Measurements from ENCODE around the gene MAMDC4.
A peak's percentile ranks its signal among the peaks of the same experiment; 100 is the strongest.
"Not testable (repeated sequence)": the region's sequence is repeated elsewhere in the genome, so short reads cannot be mapped to it uniquely, and the experiment has no call there.

- peak; percentile 51 for TF ChIP-seq CTCF (IDR thresholded peaks at IDR 0.05; ENCODE audit: insufficient read depth, low read depth, low read length)
- TF ChIP-seq EZH2 (IDR thresholded peaks at IDR 0.05; ENCODE audit: insufficient read depth, low read length): not testable (repeated sequence)
Measured at GRCh38 chr9:136842380-136842948, 9.7 kb upstream of the MAMDC4 start, which contains the start of gene AJM1.
